Mesenchymal stem cell (in vitro differentiated cells and primary cell): ENCODE results near the gene PADI4.
"Not testable (repeated sequence)": the region's sequence is repeated elsewhere in the genome, so short reads cannot be mapped to it uniquely, and the experiment has no call there.

ENCODE experiments used
- DNase-seq: peaks from one replicate; pipeline ENCODE4 v3.0.0-alpha.2; 2013
- H2AFZ ChIP-seq: one replicate; pipeline ENCODE4 v1.6.1; 2013; ENCODE audit warnings: low read depth, mild to moderate bottlenecking, control low read depth, inconsistent platforms, low read length, moderate library complexity
- H2AK5ac ChIP-seq: 2 replicates; pipeline ENCODE4 v1.6.1; 2013; ENCODE audit warnings: low read length, moderate library complexity, mild to moderate bottlenecking, inconsistent platforms; ENCODE audit not compliant: severe bottlenecking
- H2BK120ac ChIP-seq: one replicate; pipeline ENCODE4 v1.6.1; 2013; ENCODE audit warnings: low read depth, mild to moderate bottlenecking, inconsistent platforms, low read length, moderate library complexity
- H2BK12ac ChIP-seq, 2 experiments: one replicate each; pipeline ENCODE4 v1.6.1; 2013; ENCODE audit warnings: inconsistent platforms in 2 of 2, low read length in 2 of 2, mild to moderate bottlenecking in 2 of 2, moderate library complexity in 2 of 2, control low read depth in 1 of 2
- H2BK15ac ChIP-seq: one replicate; pipeline ENCODE4 v1.6.1; 2013; ENCODE audit warnings: mild to moderate bottlenecking, low read depth, inconsistent platforms; ENCODE audit not compliant: poor library complexity, severe bottlenecking
- H2BK5ac ChIP-seq: 2 replicates; pipeline ENCODE4 v1.6.1; 2013; ENCODE audit warnings: low read depth, mild to moderate bottlenecking, low read length, control low read depth, inconsistent platforms; ENCODE audit not compliant: poor library complexity, severe bottlenecking
- H3K14ac ChIP-seq, 2 experiments: one replicate each; pipeline ENCODE4 v1.6.1; 2013; ENCODE audit warnings: inconsistent platforms in 2 of 2, low read length in 2 of 2, control low read depth in 1 of 2, mild to moderate bottlenecking in 1 of 2, moderate library complexity in 1 of 2
- H3K18ac ChIP-seq, 2 experiments: one replicate each; pipeline ENCODE4 v1.6.1; 2013; ENCODE audit warnings: inconsistent platforms in 2 of 2, low read length in 2 of 2, control low read depth in 1 of 2, low read depth in 1 of 2, mild to moderate bottlenecking in 1 of 2
- H3K23ac ChIP-seq, 2 experiments: one replicate each; pipeline ENCODE4 v1.6.1; 2013; ENCODE audit warnings: inconsistent platforms in 2 of 2, low read length in 2 of 2, mild to moderate bottlenecking in 2 of 2, moderate library complexity in 2 of 2, control low read depth in 1 of 2
- H3K27ac ChIP-seq: 2 replicates; pipeline ENCODE4 v1.5.1; 2013; ENCODE audit warnings: mild to moderate bottlenecking, moderate library complexity, low read length, control low read depth, inconsistent platforms; ENCODE audit not compliant: poor library complexity, severe bottlenecking
- H3K27me3 ChIP-seq, 2 experiments: 2 replicates each; pipeline versions ENCODE4 v1.6.1 to v1.7.0; 2013; ENCODE audit warnings: low read length in 2 of 2, mild to moderate bottlenecking in 2 of 2, moderate library complexity in 2 of 2, control low read depth in 1 of 2, inconsistent platforms in 1 of 2; ENCODE audit not compliant: control insufficient read depth in 1 of 2, insufficient read depth in 1 of 2
- H3K36me3 ChIP-seq, 2 experiments: 2 replicates each; pipeline versions ENCODE4 v1.6.1 to v1.7.0; 2013; ENCODE audit warnings: low read length in 2 of 2, control low read depth in 1 of 2, inconsistent platforms in 1 of 2, low read depth in 1 of 2, mild to moderate bottlenecking in 1 of 2; ENCODE audit not compliant: insufficient read depth in 2 of 2, control insufficient read depth in 1 of 2
- H3K4ac ChIP-seq, 2 experiments: one replicate each; pipeline ENCODE4 v1.6.1; 2013; ENCODE audit warnings: inconsistent platforms in 2 of 2, low read length in 2 of 2, mild to moderate bottlenecking in 2 of 2, moderate library complexity in 2 of 2, control low read depth in 1 of 2, low read depth in 1 of 2
- H3K4me1 ChIP-seq: 2 replicates; pipeline ENCODE4 v1.6.1; 2013; ENCODE audit warnings: low read depth, low read length, control low read depth; ENCODE audit not compliant: control insufficient read depth, insufficient read depth
- H3K4me2 ChIP-seq: 2 replicates; pipeline ENCODE4 v1.6.1; 2013; ENCODE audit warnings: low read length, mild to moderate bottlenecking, inconsistent platforms; ENCODE audit not compliant: poor library complexity, severe bottlenecking
- H3K4me3 ChIP-seq, 2 experiments: 2 replicates each; pipeline versions ENCODE4 v1.5.1 to v1.7.0; 2013; ENCODE audit warnings: low read length in 2 of 2, mild to moderate bottlenecking in 2 of 2, control low read depth in 1 of 2, low read depth in 1 of 2; ENCODE audit not compliant: insufficient read depth in 1 of 2
- H3K79me1 ChIP-seq: replicated peaks from 2 replicates; pipeline ENCODE4 v1.6.1; 2013; ENCODE audit warnings: mild to moderate bottlenecking, control low read depth, low read length, inconsistent platforms; ENCODE audit not compliant: poor library complexity, severe bottlenecking
- H3K9ac ChIP-seq: 2 replicates; pipeline ENCODE4 v1.7.0; 2013; ENCODE audit warnings: mild to moderate bottlenecking, low read length, moderate library complexity
- H3K9me3 ChIP-seq: 2 replicates; pipeline ENCODE4 v1.7.0; 2013; ENCODE audit warnings: mild to moderate bottlenecking, low read length; ENCODE audit not compliant: control insufficient read depth
- H4K8ac ChIP-seq: one replicate; pipeline ENCODE4 v1.6.1; 2013; ENCODE audit warnings: inconsistent platforms, mild to moderate bottlenecking, low read length, moderate library complexity
- H4K91ac ChIP-seq: one replicate; pipeline ENCODE4 v1.6.1; 2013; ENCODE audit warnings: mild to moderate bottlenecking, low read length, inconsistent platforms
- WGBS: methylation state at CpG from one replicate; pipeline ENCODE4 v1.1.7; 2013; ENCODE audit warnings: mixed read lengths; 5-methylcytosine and 5-hydroxymethylcytosine counted together

PADI4 gene

DNA sequence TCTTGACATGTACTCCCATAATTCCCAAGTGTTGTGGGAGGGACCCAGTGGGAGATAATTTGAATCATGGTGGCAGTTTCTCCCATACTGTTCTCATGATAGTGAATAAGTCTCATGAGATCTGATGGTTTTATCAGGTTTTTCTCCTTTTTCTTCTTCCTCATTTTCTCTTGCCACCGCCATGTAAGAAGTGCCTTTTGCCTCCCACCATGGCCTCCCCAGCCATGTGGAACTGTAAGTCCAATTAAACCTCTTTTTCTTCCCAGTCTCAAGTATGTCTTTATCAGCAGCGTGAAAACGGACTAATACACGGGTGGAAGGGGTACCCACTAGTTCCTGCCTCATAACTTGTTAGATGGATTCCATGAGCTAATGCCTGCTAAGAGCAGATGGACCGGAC lies 37.5 kb downstream of the PADI4 start:
- not testable (repeated sequence) for H3K27ac ChIP-seq, H3K4me1 ChIP-seq, H3K9ac ChIP-seq, H2BK15ac ChIP-seq, H3K36me3 ChIP-seq, H3K4ac ChIP-seq, H3K4me3 ChIP-seq, H4K8ac ChIP-seq, H3K14ac ChIP-seq, H3K18ac ChIP-seq, H3K79me1 ChIP-seq, H4K91ac ChIP-seq, H2AFZ ChIP-seq, H2BK120ac ChIP-seq, H3K23ac ChIP-seq, H3K9me3 ChIP-seq, H2BK5ac ChIP-seq, H2BK12ac ChIP-seq, H3K4me2 ChIP-seq, DNase-seq, H2AK5ac ChIP-seq
- WGBS, result 92% methylated on average over 5 of the region's 5 CpGs
- peaks cover 0 to 44% of the 10 kb centered on the region in 2 experiments for H3K27me3 ChIP-seq

- no peak overlapping the region for H3K14ac ChIP-seq
- H2AK5ac ChIP-seq, result no peak overlapping the region
- no peak overlapping the region for H3K4me2 ChIP-seq
- DNase-seq, result no peak
- H3K23ac ChIP-seq, result no peak overlapping the region
- no peak overlapping the region for H4K8ac ChIP-seq
- H2BK12ac ChIP-seq, result no peak overlapping the region
- no peak overlapping the region for H4K91ac ChIP-seq
- no peak overlapping the region for H2BK5ac ChIP-seq
- H3K27me3 ChIP-seq, result peaks cover 0 to 39% of the 10 kb centered on the region in 2 experiments
- H2BK120ac ChIP-seq, result no peak overlapping the region
- no peak overlapping the region for H3K4me3 ChIP-seq
- H2BK15ac ChIP-seq, result no peak overlapping the region
- no peaks in the 10 kb centered on the region for H3K79me1 ChIP-seq
- H3K9ac ChIP-seq, result no peak overlapping the region
- no peak overlapping the region for H2AFZ ChIP-seq
- no peak overlapping the region for H3K18ac ChIP-seq
- H3K9me3 ChIP-seq, result no peaks in the 10 kb centered on the region
- H3K4me1 ChIP-seq, result peaks cover 5% of the 10 kb centered on the region
- H3K27ac ChIP-seq, result no peak overlapping the region
- WGBS, result 85% methylated on average over 9 of the region's 9 CpGs
- no peak overlapping the region for H3K4ac ChIP-seq
- H3K36me3 ChIP-seq, result no peaks in the 10 kb centered on the region
Measured at GRCh38 chr1:17346046-17346789, 38.2 kb downstream of the PADI4 start.

GRCh38 chr1:17347769-17348592 lies 40.0 kb downstream of the PADI4 start:
- Histone ChIP-seq H3K9ac (no peak overlapping the region), H3K4me2 (no peak overlapping the region), H3K79me1 (no peaks in the 10 kb centered on the region), H2BK5ac (no peak overlapping the region), H3K14ac (no peak overlapping the region), H4K8ac (no peak overlapping the region), H3K9me3 (no peaks in the 10 kb centered on the region), H2BK15ac (no peak overlapping the region), H2BK12ac (no peak overlapping the region), H2BK120ac (no peak overlapping the region), H4K91ac (no peak overlapping the region), H3K23ac (no peak overlapping the region), H3K36me3 (no peaks in the 10 kb centered on the region), H3K27me3 (peaks cover 13 to 45% of the 10 kb centered on the region in 2 experiments), H2AK5ac (no peak overlapping the region), H3K4me1 (peaks cover 5% of the 10 kb centered on the region), H3K27ac (no peak overlapping the region), H3K4me3 (no peak overlapping the region), H3K4ac (no peak overlapping the region), H2AFZ (no peak overlapping the region), H3K18ac (no peak overlapping the region)
- 84% methylated on average over 16 of the region's 19 CpGs for WGBS
- DNase-seq, result peak; percentile 2

DNA sequence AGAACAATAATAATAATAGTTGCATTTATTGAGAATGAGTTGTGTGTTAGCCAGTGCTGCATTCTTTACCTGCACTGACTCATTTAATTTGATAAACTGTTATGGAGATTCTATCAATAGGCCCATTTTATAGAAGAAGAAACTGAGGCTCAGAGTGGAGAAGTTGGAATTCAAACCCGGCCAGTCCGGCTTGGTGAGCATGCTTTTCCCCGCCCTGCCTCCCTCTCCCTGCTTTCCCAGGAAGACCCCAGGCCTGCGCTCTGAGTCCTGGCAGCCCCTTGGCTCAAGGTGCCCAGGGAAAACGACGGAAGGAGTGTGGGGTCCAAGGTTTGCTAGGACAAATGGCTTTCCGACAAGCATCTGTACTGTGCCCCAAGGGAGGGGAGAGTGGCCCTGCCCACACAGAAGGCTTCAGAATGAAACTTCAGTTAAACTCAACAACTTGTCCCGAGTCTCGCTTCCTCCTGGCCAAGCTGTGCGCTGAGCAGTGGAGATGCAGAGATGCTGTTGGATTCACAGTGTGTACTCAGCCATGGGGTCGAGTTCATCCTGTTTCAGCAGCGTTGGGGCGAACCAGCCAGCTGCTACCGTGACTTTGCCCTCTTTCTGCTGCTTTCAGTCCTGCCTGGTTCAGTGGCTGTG lies 40.7 kb downstream of the PADI4 start:
- H3K27me3 ChIP-seq, result peaks cover 19 to 47% of the 10 kb centered on the region in 2 experiments
- no peak overlapping the region for H2BK5ac ChIP-seq
- H4K8ac ChIP-seq, result no peak overlapping the region
- no peak overlapping the region for H2AK5ac ChIP-seq
- H3K36me3 ChIP-seq, result no peaks in the 10 kb centered on the region
- WGBS, result 86% methylated on average over 14 of the region's 14 CpGs
- H3K23ac ChIP-seq, result no peak overlapping the region
- H3K4ac ChIP-seq, result no peak overlapping the region
- H2BK15ac ChIP-seq, result no peak overlapping the region
- H2BK12ac ChIP-seq, result no peak overlapping the region
- H2AFZ ChIP-seq, result no peak overlapping the region
- H4K91ac ChIP-seq, result no peak overlapping the region
- H3K4me1 ChIP-seq, result peaks cover 5% of the 10 kb centered on the region
- no peak overlapping the region for H3K9ac ChIP-seq
- no peak overlapping the region for H3K4me2 ChIP-seq
- H3K18ac ChIP-seq, result no peak overlapping the region
- DNase-seq, result no peak
- H3K14ac ChIP-seq, result no peak overlapping the region
- H3K9me3 ChIP-seq, result no peaks in the 10 kb centered on the region
- H3K79me1 ChIP-seq, result no peaks in the 10 kb centered on the region
- no peak overlapping the region for H2BK120ac ChIP-seq
- H3K27ac ChIP-seq, result no peak overlapping the region
- no peak overlapping the region for H3K4me3 ChIP-seq
